GM19463 (cell line): ENCODE measurements around the gene DBH.

Source experiments
- ATAC-seq: cut with Tn5 transposase; IDR thresholded peaks from one replicate; pipeline ENCODE4 v1.9.1; 2021; ENCODE audit warnings: mild to moderate bottlenecking, moderate library complexity; ENCODE audit not compliant: unreplicated experiment

The DBH gene

DNA sequence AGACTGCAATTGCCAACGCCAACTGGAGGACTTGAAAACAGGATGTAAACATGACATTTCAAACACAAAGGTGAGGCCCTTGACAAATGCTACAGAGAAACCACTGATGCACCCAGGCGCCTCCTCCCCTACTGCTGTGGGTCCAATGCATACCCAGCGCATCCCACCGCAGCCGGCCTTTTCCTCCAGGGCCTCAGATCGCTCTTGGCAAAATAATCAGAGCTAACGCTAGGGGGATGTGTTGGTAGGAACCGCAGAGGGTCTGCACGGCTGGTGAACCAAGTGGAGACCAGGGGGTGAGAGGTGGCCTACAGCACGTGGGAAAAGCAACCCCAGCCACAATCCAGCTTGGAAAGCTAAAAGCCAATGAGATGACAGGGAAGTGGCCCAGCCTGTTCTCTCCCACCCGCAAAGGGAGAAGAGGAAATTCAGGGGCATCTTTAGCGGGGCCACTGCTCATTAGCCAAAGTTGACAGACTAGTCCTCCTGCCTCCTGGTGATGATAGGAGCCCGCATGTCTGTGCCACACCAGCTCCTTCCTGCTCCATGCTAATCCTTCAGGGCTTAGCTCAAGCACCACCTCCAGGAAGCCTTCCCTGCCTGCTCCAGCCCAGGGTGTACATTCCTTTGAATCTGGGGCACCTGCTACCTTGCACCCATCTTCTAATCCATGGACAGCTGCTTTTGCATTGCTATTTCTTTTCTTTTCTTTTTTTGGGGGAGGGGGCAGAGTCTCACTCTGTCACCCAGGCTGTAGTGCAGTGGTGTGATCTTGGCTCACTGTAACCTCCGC, 32.8 kb upstream of the DBH start:
- no peak for ATAC-seq

DNA sequence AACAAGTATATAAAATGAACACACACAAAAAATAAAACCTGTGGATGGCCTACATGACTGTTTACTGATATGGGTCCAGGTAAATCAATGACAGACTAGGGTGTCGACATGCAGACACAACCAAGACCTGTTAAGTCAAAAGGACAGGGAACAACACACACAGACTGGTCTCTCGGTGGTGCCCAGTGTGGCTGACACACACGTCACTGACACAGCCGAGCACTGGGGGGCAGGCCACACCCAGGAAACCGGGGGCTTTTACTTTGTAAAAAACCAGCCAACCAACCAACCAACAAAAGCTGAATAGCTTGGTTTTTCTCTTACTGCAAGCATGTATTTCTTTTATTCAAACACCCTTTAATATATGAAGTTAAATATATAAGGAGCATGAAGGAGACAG, 31.9 kb upstream of the DBH start:
- no peak for ATAC-seq

DNA sequence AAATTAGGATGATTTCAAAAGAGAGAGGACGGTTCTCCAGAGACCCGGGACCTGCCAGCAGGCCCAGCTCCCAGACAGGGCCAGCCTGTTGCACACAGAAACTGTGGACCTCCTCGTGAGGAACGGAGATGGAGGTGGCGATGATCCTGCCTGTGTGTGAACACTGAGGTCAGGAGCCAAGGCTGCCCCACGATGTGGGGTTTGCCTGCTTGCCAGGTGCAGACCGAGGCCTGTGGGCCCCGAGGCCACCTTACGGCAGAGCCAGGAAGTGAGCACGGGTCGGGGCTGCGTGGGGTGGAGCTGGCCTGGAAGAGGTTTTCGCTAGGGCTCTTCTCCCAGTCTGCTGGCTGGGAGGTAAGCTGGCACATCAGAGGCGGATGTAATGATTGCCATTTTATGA, 31.3 kb upstream of the DBH start:
- no peak for ATAC-seq

DNA sequence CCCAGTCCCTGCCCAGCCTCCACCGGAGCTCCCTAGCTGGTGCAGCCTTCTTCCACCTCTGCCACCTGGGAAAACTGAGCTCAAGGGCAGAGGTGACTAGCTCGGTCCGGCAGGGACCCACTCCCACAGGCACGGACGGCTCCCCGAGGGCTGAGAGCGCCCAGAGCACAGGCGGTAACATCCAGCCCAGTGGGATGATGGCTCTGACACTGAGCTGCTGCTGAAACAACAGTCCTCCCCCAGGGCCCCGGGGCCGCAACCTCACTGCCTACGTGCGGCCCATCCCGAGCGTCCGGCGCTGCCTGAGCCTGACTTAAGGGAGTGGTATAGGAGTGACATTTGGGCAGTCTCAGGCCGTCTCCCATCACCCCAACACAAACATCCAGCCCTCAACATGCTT, 30.7 kb upstream of the DBH start:
- ATAC-seq: no peak

DNA sequence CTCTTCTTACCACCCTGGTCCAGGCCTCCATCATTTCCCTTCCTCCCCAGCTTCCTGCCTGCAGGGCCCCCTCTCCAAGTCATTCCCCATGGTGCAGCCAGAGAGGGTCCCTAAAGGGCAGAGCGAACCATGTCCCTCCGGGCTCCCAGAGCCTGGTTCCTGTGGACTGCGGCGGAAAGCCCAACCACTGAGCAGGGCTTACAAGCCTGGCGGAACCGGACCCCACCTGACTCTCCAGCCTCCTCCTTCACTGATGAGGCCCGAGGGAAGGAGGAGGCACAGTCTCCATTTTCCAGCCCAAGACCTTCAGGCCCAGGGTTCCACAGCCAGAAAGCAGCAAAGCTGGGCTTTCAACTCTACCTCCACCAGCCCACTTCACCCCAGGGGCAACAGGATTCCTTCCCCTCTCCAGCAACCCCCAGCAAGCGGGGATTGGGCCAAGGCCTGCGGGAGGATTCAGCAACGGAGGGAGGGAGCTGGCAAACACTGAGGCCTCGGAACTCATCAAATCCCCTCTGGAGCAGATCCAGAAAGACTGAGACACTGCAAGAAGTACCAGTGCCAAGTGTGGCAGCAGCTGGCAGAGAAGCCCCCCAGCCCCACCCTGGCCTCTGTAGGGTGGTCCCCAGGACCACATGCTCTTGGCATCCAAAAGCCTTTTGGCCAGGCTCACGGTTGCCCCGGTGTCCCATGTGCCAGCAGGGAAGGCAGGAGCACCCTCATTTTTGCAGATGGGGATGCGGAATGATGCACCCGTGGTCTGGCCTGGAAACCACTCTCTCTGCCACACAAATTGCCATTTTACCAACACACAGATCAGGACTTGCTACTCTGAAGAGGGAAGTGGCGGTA, 30.1 kb upstream of the DBH start:
- no peak for ATAC-seq

DNA sequence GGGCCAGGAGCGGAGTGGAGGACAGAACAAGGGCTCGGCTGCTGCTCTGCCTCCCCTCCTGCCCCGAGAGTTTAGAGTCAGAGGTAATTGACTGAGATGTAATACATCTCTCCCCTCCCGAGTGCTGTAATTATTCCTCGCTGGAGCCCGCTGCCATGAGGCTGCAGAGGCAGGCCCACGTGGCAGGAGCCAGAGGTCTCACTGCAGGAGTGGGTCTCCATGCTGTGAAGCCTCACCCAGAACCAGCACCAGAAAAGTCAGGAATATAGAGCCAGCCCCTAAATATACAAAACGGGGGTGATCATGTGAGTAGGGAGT, 29.5 kb upstream of the DBH start:
- no peak for ATAC-seq

DNA sequence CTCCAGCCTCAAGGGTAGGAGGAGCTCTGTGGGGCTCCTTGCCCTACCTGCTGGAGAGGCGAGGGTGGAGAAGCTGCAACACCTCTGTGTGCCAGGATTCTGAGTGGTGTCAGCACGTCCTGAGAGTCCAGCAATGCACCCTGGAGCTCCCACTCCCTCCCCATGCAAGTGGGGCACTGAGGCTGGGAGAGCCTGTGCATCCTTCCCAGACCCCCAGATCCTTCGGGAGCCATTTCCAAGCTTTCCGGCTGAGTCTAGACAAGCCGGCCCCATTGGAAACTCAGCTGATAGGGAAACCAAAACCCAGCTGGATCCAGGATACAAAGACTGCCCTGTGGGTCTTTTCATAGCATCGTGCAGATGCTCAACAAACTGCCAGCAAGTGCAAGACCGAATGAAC, 28.8 kb upstream of the DBH start:
- no peak for ATAC-seq

DNA sequence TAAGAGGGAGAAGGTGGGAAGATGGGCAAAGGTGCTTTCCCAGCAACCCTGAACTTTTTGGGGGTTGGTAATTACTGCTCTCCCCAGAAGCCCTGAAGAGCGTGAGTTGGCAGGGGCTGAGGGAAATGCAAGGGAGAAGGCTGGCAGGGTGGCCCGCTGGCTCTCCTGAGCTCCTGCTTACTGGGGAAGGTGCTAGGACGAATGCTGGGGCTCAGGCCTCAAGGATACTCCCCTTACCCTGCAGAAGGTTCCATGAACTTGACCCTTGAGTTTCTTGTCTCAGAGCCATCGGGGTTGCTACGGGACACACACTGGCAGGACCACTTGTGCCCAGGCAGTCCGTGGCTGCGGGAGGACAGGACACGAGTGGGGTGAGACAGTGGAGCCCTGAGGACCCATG, 28.2 kb upstream of the DBH start:
- ATAC-seq: no peak

DNA sequence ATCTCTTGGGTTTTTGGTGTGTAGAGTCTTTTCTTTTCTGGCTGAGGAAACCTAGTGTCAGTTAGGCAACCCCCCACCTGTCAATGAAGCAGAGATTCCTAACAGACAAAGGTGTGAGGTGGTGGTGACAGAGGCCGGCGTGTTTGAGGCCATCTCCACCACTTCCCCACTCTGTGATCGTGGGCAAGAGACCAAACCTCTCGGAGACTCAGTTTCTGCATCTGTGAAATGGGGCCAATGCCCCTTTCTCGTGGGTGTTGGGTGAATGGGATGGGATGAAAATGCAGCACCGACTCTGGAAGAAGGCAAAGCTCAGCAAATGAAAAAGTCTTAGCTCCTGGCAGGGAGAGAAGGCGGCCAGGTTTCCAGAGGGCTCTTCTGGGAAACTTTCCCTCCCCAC, 27.8 kb upstream of the DBH start:
- ATAC-seq: no peak

DNA sequence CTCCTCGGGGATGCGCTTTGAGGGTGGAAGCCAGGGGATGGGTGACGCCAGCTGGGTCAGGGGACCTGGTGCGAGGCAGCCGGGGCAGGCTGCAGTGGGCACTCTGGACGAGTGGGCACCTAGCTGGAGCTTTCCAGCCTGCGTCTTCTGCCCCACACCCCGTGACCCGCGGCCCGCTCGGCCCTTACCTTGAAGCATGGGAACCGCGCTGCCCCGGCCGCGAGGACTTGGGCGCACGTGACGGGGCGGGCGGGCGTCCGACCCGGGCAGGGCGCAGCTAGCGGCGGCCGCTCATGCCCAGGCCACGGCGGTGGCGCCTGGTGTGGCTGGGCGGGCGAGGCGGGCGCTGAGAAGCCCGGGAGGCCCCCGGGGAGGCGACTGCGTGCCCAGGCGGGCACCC, 27.3 kb upstream of the DBH start:
- ATAC-seq: no peak

DNA sequence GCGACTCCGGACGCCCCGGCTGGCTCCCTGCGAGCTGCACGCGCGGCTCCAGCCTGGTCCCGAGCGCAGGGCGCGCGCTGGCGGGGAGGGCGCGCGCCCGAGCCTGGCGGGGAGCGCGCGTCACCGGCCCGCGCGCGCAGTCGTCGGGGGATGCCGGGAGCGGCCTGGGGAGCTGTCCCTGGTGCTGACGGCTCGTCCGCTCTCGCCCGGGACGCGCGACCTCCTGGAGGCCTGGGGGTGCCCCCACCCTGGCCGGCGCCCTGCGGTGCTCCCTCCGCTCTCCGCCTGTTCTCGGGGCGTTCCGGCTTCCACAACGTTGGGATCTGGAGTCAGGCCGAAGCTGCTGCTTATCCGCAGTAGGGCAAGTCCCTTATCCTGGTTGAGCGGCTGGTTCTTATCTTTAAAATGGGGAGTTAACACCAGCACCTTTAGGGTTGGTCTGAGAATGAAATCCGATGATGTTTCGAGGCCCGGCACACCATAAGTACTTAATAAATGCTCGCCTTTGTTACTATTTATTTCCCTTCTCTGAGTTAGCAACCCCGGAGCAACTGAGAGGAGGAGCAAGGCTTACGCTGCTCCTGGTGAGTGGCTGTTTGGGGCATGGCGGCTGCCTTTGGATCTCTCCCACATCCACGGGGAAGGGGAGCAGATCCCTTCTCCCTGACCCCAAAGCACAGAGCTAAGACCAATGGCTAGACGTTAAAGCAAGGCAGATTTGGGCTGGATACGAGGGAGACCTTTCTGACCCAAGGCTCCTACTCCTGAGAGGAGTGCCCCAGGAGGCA, 26.7 kb upstream of the DBH start, which contains the start of gene FAM163B:
Gene FAM163B (minus strand): TSS at position 79 of the 788 bp plus-strand sequence. CDS start 29,166 bp downstream, outside the sequence.
- ATAC-seq: no peak

DNA sequence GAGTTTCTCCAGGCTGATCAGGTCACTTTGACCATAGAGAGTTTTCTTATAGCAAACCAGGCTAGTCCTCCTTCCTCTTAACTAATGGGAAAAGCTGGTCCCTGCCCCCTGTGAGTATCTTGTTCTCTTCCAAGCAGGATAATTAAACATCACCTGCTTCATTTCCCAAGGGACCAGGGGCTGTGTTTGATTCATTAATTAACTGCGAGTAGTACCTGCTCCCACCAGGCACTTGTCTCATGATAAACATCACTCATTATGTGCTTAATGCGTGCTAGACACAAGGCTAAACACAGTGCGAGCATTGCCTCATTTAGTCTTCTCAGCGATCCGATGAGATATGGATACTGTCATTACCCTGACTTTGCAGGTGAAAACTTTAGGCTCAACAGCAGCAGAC, 25.3 kb upstream of the DBH start:
- no peak for ATAC-seq

DNA sequence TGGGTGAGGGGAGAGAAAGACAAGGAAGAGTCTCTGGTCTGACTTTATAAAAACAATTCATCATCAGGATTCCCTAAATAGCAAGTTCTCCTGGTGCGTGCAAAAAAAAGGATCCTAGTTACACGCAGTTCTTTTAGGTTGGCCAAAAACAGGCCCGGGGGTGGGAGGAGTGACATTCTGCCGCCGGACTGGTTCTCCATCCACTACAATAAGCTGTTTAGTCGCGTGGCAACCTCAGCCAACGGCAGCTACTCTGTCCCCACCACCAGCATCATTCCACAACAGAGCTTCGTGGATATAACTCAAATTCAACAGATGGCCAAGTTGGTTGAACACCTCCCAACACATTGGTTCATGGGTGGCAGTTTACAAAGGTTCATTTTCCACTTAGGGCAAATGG, 24.1 kb upstream of the DBH start:
- no peak for ATAC-seq

DNA sequence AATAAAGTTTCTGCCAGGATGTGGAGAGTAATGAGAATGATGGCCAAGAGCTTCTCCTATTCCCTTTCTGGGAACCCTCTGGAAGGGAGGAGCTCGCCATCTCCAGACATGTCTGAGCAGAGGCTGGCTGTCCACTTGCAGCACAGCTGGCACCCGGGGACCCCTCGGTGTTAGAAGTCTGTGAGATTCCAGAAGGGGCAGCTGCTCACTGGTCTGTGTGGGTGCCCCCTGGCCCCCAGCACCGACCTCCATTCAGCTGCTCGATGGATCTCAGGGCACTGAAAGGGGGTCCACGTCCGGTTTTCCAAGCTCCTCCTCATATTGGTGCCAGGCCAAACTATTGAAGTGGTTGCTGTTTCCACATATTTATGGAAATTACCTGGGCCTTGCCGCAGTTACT, 23.3 kb upstream of the DBH start:
- ATAC-seq: no peak

DNA sequence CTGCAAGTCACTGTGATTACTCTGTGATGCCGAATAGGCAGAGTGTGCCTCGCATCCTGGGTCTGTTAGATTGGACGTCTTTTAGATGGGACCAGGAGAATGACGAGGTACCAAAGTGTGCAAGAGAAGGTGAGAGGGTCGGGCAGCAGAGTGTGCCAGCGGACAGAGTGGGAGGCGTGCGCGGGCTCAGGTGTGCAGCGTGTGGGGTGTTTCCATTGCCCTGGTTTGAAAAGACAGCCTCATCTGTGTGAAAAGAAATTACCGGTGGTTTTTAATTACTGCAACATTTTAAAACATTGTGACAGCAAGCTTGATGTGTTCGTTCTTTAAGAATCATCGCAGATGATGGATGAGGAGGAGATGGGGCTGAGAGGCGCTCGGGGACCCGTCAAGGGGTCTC, 22.7 kb upstream of the DBH start:
- no peak for ATAC-seq

DNA sequence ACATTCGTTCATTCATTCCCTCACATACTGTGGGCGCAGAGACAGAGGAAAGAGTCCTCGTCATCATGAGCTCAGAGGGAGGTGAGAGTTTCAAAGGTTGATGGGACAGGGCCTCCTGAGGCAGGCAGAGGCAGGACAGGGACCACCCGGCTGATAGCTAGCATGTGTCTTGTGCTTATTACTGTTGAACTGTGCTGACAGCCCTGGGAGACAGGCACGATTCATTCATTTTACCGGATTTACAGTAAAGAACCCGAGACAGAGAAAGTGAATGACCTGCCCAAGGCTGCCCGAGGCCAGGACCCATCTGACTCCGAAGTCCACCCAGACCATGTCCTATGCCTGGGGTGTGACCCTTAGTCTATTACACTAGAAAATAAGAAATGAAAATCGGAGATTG, 22.1 kb upstream of the DBH start:
- ATAC-seq: no peak

DNA sequence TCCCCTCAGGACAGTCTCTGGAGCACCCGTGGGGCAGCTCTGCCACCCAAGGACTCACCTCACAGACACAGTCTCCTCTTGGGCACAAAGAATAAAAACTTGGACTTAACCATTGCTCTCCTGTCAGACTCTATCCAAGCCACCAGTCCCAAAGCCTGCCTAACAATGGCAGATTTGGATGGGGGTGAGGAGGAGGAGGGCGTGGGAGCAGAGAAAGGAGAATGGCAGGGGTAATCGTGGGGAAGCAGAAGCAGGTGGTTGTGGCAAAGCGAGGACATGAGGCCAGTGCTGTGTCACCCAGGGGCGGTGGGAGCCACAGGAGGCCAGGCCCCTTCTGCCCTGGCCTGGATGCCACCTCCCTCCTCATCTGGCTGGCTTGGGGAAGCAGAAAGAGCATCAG, 21.5 kb upstream of the DBH start:
- ATAC-seq: no peak

DNA sequence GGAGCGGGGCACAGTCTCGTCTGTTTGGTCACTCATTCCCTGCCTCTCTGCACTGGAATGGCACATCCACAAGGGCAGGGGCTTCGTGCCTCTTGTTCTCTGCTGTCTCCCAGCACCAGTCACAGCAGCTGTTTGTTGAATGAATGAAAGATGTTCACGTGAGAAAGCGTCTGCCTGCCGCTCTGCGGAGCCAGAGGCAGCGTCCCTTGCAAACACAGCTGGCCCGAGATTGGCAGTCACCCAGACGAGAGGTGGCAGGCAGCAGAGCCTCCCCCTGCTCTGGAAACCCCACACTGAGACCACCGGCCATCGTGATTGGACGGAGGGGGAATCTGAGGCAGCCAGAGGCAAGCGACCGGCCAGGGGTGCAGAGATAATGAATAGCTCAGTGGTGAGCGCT, 21.0 kb upstream of the DBH start:
- ATAC-seq: no peak

DNA sequence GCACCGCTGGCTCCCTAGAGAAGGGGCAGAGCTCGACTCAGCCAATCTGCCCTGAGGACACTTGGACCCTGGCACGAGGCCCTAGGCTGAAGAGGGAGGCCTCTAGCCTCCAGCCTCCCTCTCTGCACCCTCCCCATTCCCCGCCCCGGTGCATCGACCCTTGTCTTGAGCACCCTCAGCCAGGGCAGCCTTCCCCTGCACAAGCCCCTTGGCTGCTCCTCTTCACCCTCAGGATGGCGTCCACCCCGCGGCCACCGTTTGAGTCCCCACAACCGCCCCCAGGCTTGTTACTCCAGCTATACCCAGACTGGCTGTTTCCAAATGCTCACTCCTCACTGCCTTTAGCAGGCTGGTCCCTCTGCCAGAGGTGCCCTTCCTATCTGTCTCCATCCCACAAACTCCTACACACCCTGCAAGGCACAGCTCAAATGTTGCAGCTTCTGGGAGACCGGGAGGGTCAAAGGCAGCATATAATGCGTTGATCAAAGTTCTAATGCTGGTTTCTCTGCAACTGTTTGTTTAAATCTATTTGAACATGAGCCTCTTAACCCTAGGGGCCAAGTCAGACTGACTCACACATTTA, 20.5 kb upstream of the DBH start:
- no peak for ATAC-seq

DNA sequence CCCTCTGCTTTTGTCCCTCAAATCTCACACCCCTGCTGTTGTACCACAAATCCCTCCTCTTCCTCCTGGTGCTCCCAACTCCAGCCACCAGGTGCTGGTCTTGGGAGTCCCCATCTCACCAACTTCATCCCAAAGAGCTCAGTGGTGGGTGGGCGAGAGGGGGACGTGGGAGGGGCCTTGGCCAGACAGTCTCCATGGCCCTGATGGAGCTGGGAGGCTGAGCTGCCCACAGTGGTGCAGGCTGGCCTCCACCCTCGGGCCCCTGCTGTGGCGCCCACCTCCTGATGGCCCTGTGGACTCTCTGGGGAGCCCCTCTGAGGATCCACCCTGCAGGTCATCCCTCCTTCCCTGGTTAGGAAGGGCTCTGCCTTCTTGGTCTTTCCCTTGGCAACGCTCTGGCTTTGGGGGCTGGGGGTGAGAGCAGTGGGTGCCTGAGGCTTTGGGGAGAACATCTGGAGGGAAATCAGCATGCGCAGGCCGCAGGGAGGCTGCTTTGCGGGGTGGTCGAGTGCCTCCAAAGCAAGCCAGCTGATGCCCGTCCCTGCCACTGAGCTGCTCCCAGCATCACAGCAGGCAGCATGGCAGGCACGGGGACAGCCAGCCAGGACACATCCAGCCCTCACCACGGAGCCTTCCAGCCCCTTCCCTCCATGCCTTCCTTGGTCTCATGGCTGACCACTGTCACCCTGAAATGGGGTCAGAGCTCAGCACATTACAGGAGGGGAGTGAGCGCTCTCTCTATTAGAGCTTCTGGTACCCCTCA, 19.3 kb upstream of the DBH start:
- no peak for ATAC-seq

DNA sequence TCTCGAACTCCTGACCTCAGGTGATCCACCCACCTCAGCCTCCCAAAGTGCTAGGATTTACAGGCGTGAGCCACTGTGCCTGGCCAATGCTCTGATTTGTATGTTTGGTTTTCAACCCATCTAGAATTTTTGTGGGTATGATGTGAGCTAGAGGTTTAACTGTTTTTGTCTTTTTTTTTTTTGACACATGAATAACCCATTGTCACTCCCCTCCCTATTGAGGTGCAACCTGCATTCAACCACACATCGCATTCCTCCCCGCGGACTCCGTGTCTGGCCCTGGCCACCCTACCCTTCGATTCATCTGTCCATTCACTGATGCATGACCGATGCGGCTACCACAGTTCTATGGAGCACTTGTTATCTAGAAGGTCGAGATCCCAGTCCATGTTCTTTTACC, 17.4 kb upstream of the DBH start:
- no peak for ATAC-seq
